Measurements from ENCODE around the gene GCSAM. TPM values are rescaled to one million over a fixed set of nuclear protein-coding genes. Genes with fewer than 3 reads are reported as not detected.

Gene GCSAM
- total and polyA plus RNA-seq, 7 experiments from 2014 or later, result 5.5 to 38.8 (median 24.9) TPM

- intact Hi-C loops (cut with micrococcal nuclease), result loop anchor here in 1 of 2 donors (10.0 kb wide), 2 partner anchors 1412 to 1572 kb away; partner anchors contain the start of genes SIDT1 and USF3
- Mint-ChIP-seq H3K4me1 (peaks cover 41 to 85% (median 78%) of the 10 kb centered on the region in 7 donors), H3K36me3 (peaks cover 17 to 52% (median 34%) of the 10 kb centered on the region in 5 donors), H3K9me3 (no peaks in the 10 kb centered on the region), H3K27me3 (no peaks in the 10 kb centered on the region), H3K27ac (peak overlapping the region in 2 of 9 donors; percentile 15 to 67), H3K4me3 (peak overlapping the region in 1 of 10 donors; percentile 14)
- Histone ChIP-seq H3K27ac (ENCODE audit: low read depth, low read length) (no peak overlapping the region), H3K4me1 (ENCODE audit: control insufficient read depth in 2 of 2, insufficient read depth in 2 of 2, low read length in 2 of 2) (peaks cover 18 to 41% of the 10 kb centered on the region in 2 donors), H3K4me3 (ENCODE audit: low read length) (no peak overlapping the region), H3K9me3 (ENCODE audit: control insufficient read depth in 2 of 3, low read length in 3 of 3) (no peaks in the 10 kb centered on the region), H3K27me3 (ENCODE audit: control insufficient read depth in 2 of 2, insufficient read depth in 2 of 2, low read length in 2 of 2) (no peaks in the 10 kb centered on the region), H3K36me3 (ENCODE audit: control insufficient read depth in 2 of 3, insufficient read depth in 3 of 3, low read length in 3 of 3) (peaks cover 0 to 24% (median 0%) of the 10 kb centered on the region in 3 experiments)
- ChIA-PET POLR2A (interaction anchor here (1.0 kb wide), 1 partner anchor 16 kb away, joined by 3 read pairs; no protein-coding TSS in a partner anchor), CTCF (interaction anchor here (0.9 to 2.1 kb wide), 2 partner anchors 11 to 287 kb away, joined by 3 to 7 read pairs; no protein-coding TSS in a partner anchor)
- ATAC-seq (no peak), DNase-seq (no peak)
Measured at GRCh38 chr3:112122870-112123269, 10.2 kb downstream of the GCSAM start.

- Mint-ChIP-seq H3K27ac (peak overlapping the region in 1 of 9 donors; percentile 70), H3K27me3 (no peaks in the 10 kb centered on the region), H3K4me1 (peaks cover 37 to 85% (median 74%) of the 10 kb centered on the region in 7 donors), H3K4me3 (peak overlapping the region in 2 of 10 donors; percentile 11 to 62), H3K36me3 (peaks cover 17 to 56% (median 37%) of the 10 kb centered on the region in 5 donors), H3K9me3 (no peaks in the 10 kb centered on the region)
- no peak for ATAC-seq
- Histone ChIP-seq H3K27ac (ENCODE audit: low read depth, low read length) (no peak overlapping the region), H3K9me3 (ENCODE audit: control insufficient read depth in 2 of 3, low read length in 3 of 3) (no peaks in the 10 kb centered on the region), H3K4me1 (ENCODE audit: control insufficient read depth in 2 of 2, insufficient read depth in 2 of 2, low read length in 2 of 2) (peaks cover 14 to 31% of the 10 kb centered on the region in 2 donors), H3K36me3 (ENCODE audit: control insufficient read depth in 2 of 3, insufficient read depth in 3 of 3, low read length in 3 of 3) (peaks cover 0 to 24% (median 0%) of the 10 kb centered on the region in 3 experiments), H3K4me3 (ENCODE audit: low read length) (no peak overlapping the region), H3K27me3 (ENCODE audit: control insufficient read depth in 2 of 2, insufficient read depth in 2 of 2, low read length in 2 of 2) (no peaks in the 10 kb centered on the region)
- POLR2A ChIA-PET, result interaction anchor here (0.6 to 1.3 kb wide), 3 partner anchors 9 to 1062 kb away, joined by 3 to 4 read pairs (median 3); no protein-coding TSS in a partner anchor
- intact Hi-C loops (cut with micrococcal nuclease), result loop anchor here in 1 of 2 donors (10.0 kb wide), 2 partner anchors 1413 to 1573 kb away; partner anchors contain the start of genes SIDT1 and USF3
- no peak for DNase-seq
- CTCF ChIA-PET, result interaction anchor here (0.7 to 1.1 kb wide), 3 partner anchors 10 to 397 kb away, joined by 3 to 8 read pairs (median 3); no protein-coding TSS in a partner anchor
Measured at GRCh38 chr3:112121577-112122547, 11.2 kb downstream of the GCSAM start.

- Histone ChIP-seq H3K4me1 (ENCODE audit: control insufficient read depth in 2 of 2, insufficient read depth in 2 of 2, low read length in 2 of 2) (peaks cover 4 to 15% of the 10 kb centered on the region in 2 donors), H3K27ac (ENCODE audit: low read depth, low read length) (peak overlapping the region; percentile 1), H3K27me3 (ENCODE audit: control insufficient read depth in 2 of 2, insufficient read depth in 2 of 2, low read length in 2 of 2) (no peaks in the 10 kb centered on the region), H3K36me3 (ENCODE audit: control insufficient read depth in 2 of 3, insufficient read depth in 3 of 3, low read length in 3 of 3) (peaks cover 0 to 19% (median 0%) of the 10 kb centered on the region in 3 experiments), H3K9me3 (ENCODE audit: control insufficient read depth in 2 of 3, low read length in 3 of 3) (no peaks in the 10 kb centered on the region), H3K4me3 (ENCODE audit: low read length) (no peak overlapping the region)
- H3K36me3 Mint-ChIP-seq, result peaks cover 7 to 42% (median 28%) of the 10 kb centered on the region in 5 donors
- CTCF ChIA-PET, result no interaction called here
- DNase-seq (peak in 6 of 9 donors; percentile 33 to 54 (median 40)), ATAC-seq (peak; percentile 70)
- peak overlapping the region; percentile 48 to 85 (median 74) for H3K4me3 Mint-ChIP-seq
- peak overlapping the region; percentile 6 to 94 (median 78) for H3K27ac Mint-ChIP-seq
- intact Hi-C loops (cut with micrococcal nuclease), result loop anchor here in 1 of 2 donors (1.0 to 10.0 kb wide), 3 partner anchors 9 to 1575 kb away; partner anchors contain the start of genes SIDT1 and USF3
- POLR2A ChIA-PET, result interaction anchor here (0.6 to 1.1 kb wide), 2 partner anchors 10 to 440 kb away, joined by 3 read pairs; no protein-coding TSS in a partner anchor
- H3K27me3 Mint-ChIP-seq, result no peaks in the 10 kb centered on the region
- H3K9me3 Mint-ChIP-seq, result no peaks in the 10 kb centered on the region
- peaks cover 25 to 70% (median 60%) of the 10 kb centered on the region in 7 donors for H3K4me1 Mint-ChIP-seq
Measured at GRCh38 chr3:112119962-112120836, 12.8 kb downstream of the GCSAM start.

- ATAC-seq (peak; percentile 64), DNase-seq (no peak)
- Histone ChIP-seq H3K4me1 (ENCODE audit: control insufficient read depth in 2 of 2, insufficient read depth in 2 of 2, low read length in 2 of 2) (peaks cover 4 to 12% of the 10 kb centered on the region in 2 donors), H3K9me3 (ENCODE audit: control insufficient read depth in 2 of 3, low read length in 3 of 3) (no peaks in the 10 kb centered on the region), H3K4me3 (ENCODE audit: low read length) (no peak overlapping the region), H3K36me3 (ENCODE audit: control insufficient read depth in 2 of 3, insufficient read depth in 3 of 3, low read length in 3 of 3) (peaks cover 0 to 3% (median 0%) of the 10 kb centered on the region in 3 experiments), H3K27me3 (ENCODE audit: control insufficient read depth in 2 of 2, insufficient read depth in 2 of 2, low read length in 2 of 2) (no peaks in the 10 kb centered on the region), H3K27ac (ENCODE audit: low read depth, low read length) (no peak overlapping the region)
- Mint-ChIP-seq H3K27ac (peak overlapping the region in 6 of 9 donors; percentile 35 to 76 (median 54)), H3K36me3 (peaks cover 3 to 30% (median 12%) of the 10 kb centered on the region in 5 donors), H3K9me3 (no peaks in the 10 kb centered on the region), H3K4me1 (peaks cover 28 to 67% (median 54%) of the 10 kb centered on the region in 7 donors), H3K27me3 (no peaks in the 10 kb centered on the region), H3K4me3 (no peak overlapping the region)
- intact Hi-C loops (cut with micrococcal nuclease), result no loop called here
- ChIA-PET POLR2A (interaction anchor here (0.8 to 1.1 kb wide), 2 partner anchors 9 to 424 kb away, joined by 3 to 4 read pairs; no protein-coding TSS in a partner anchor), CTCF (interaction anchor here (0.7 to 1.1 kb wide), 3 partner anchors 8 to 174 kb away, joined by 3 to 4 read pairs (median 3); no protein-coding TSS in a partner anchor)
Measured at GRCh38 chr3:112117841-112118571, 15.0 kb downstream of the GCSAM start.

- no peaks in the 10 kb centered on the region for H3K9me3 ChIP-seq (ENCODE audit: control insufficient read depth in 2 of 3, low read length in 3 of 3)
- peaks cover 0 to 29% (median 7%) of the 10 kb centered on the region in 5 donors for H3K36me3 Mint-ChIP-seq
- H3K9me3 Mint-ChIP-seq, result no peaks in the 10 kb centered on the region
- no peaks in the 10 kb centered on the region for H3K36me3 ChIP-seq (ENCODE audit: control insufficient read depth in 2 of 3, insufficient read depth in 3 of 3, low read length in 3 of 3)
- ATAC-seq, result no peak
- peaks cover 28 to 63% (median 49%) of the 10 kb centered on the region in 7 donors for H3K4me1 Mint-ChIP-seq
- H3K27ac ChIP-seq (ENCODE audit: low read depth, low read length), result no peak overlapping the region
- DNase-seq, result no peak
- intact Hi-C loops (cut with micrococcal nuclease), result no loop called here
- no peak overlapping the region for H3K4me3 ChIP-seq (ENCODE audit: low read length)
- H3K27ac Mint-ChIP-seq, result peak overlapping the region in 1 of 9 donors; percentile 32
- H3K27me3 Mint-ChIP-seq, result no peaks in the 10 kb centered on the region
- no peaks in the 10 kb centered on the region for H3K27me3 ChIP-seq (ENCODE audit: control insufficient read depth in 2 of 2, insufficient read depth in 2 of 2, low read length in 2 of 2)
- ChIA-PET CTCF (interaction anchor here (0.7 to 1.2 kb wide), 4 partner anchors 8 to 176 kb away, joined by 3 to 5 read pairs (median 4); no protein-coding TSS in a partner anchor), POLR2A (interaction anchor here (0.8 to 1.1 kb wide), 2 partner anchors 10 to 425 kb away, joined by 3 to 4 read pairs; no protein-coding TSS in a partner anchor)
- no peak overlapping the region for H3K4me3 Mint-ChIP-seq
- peaks cover 4 to 12% of the 10 kb centered on the region in 2 donors for H3K4me1 ChIP-seq (ENCODE audit: control insufficient read depth in 2 of 2, insufficient read depth in 2 of 2, low read length in 2 of 2)
Measured at GRCh38 chr3:112117415-112117814, 15.6 kb downstream of the GCSAM start.

Data from naive thymus-derived CD4-positive, alpha-beta T cell (primary cell).